Effector memory CD8-positive, alpha-beta T cell (primary cell): ENCODE measurements around the gene BRWD1.

Experiments
- ATAC-seq: fragments of 150-1000 bp; cut with Tn5 transposase; replicated peaks from 2 replicates; pipeline ENCODE4 v1.10.0; 2021; ENCODE audit warnings: mild to moderate bottlenecking, moderate library complexity
- DNase-seq, 3 experiments: peaks; one replicate each; pipeline ENCODE4 v3.0.0; 2021
- H3K27ac Mint-ChIP-seq, 2 donors: one replicate each; pipeline ENCODE4 v1.8.0; 2022; ENCODE audit warnings: mild to moderate bottlenecking in 2 of 2, mixed read lengths in 2 of 2, moderate library complexity in 2 of 2
- H3K27me3 Mint-ChIP-seq, 2 donors: one replicate each; pipeline ENCODE4 v1.8.0; 2022; ENCODE audit warnings: mixed read lengths in 2 of 2
- H3K36me3 Mint-ChIP-seq: one replicate; pipeline ENCODE4 v1.8.0; 2022; ENCODE audit warnings: mild to moderate bottlenecking, moderate library complexity, mixed read lengths; ENCODE audit not compliant: insufficient read depth
- H3K4me1 Mint-ChIP-seq, 2 donors: one replicate each; pipeline ENCODE4 v1.8.0; 2022; ENCODE audit warnings: low read depth in 2 of 2, mixed read lengths in 2 of 2
- H3K4me3 Mint-ChIP-seq, 2 donors: one replicate each; pipeline ENCODE4 v1.8.0; 2022; ENCODE audit warnings: mild to moderate bottlenecking in 2 of 2, mixed read lengths in 2 of 2, moderate library complexity in 2 of 2
- H3K9me3 Mint-ChIP-seq, 2 donors: one replicate each; pipeline ENCODE4 v1.8.0; 2022; ENCODE audit warnings: mixed read lengths in 2 of 2

The BRWD1 gene

GRCh38 chr21:39196310-39196709 is 117.1 kb downstream of the BRWD1 start:
- peaks cover 14 to 30% of the 10 kb centered on the region in 2 donors for H3K4me1 Mint-ChIP-seq
- no peaks in the 10 kb centered on the region for H3K27me3 Mint-ChIP-seq
- peak; percentile 43 for ATAC-seq
- H3K4me3 Mint-ChIP-seq: peak overlapping the region; percentile 65 to 71
- H3K27ac Mint-ChIP-seq: peak overlapping the region; percentile 72 to 84
- DNase-seq: no peak
- H3K9me3 Mint-ChIP-seq: no peaks in the 10 kb centered on the region
- peaks cover 47% of the 10 kb centered on the region for H3K36me3 Mint-ChIP-seq

GRCh38 chr21:39193380-39193779 is 120.1 kb downstream of the BRWD1 start:
- H3K36me3 Mint-ChIP-seq: peaks cover 20% of the 10 kb centered on the region
- H3K27me3 Mint-ChIP-seq: no peaks in the 10 kb centered on the region
- peaks cover 14 to 25% of the 10 kb centered on the region in 2 donors for H3K4me1 Mint-ChIP-seq
- H3K27ac Mint-ChIP-seq: no peak overlapping the region
- ATAC-seq (no peak), DNase-seq (no peak)
- H3K4me3 Mint-ChIP-seq: no peak overlapping the region
- H3K9me3 Mint-ChIP-seq: no peaks in the 10 kb centered on the region

DNA sequence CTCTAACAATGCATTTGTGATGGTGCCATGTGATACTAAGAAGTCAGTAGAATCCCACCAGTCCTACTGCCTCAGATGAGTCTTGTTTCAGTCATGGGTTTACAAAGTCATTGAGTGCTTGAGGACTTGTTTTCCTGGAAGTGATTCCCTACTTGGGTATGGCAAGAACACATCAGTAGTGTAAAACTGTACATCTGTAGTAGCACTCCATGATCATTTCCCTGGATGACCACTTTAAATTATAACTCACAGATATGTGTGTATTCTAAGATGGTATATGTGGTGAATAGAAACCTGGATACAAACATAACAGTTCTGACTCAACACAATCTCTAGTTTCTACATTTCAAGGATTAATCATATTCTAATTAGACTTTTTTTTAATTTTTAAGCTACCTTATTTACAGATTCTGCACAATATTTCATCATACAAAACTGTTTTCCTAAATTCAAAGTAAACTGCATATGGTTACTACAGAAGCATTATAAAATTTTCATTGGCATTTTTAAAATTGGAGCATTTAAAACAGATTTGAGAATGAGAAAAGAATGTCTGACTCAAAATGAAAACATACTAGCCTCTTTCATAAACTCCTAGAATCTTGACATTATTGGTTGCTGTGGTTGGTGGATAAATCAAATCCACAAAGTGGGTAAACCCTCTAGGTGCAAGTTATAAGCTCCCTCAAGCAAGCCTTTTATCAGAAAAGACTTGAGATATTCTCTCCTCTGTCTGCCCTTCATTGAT is 123.4 kb downstream of the BRWD1 start:
- ATAC-seq: no peak
- no peak for DNase-seq
- Mint-ChIP-seq H3K9me3 (no peaks in the 10 kb centered on the region), H3K4me3 (no peak overlapping the region), H3K36me3 (peaks cover under 1% of the 10 kb centered on the region), H3K27ac (no peak overlapping the region), H3K27me3 (no peaks in the 10 kb centered on the region), H3K4me1 (peaks cover under 1 to 6% of the 10 kb centered on the region in 2 donors)

DNA sequence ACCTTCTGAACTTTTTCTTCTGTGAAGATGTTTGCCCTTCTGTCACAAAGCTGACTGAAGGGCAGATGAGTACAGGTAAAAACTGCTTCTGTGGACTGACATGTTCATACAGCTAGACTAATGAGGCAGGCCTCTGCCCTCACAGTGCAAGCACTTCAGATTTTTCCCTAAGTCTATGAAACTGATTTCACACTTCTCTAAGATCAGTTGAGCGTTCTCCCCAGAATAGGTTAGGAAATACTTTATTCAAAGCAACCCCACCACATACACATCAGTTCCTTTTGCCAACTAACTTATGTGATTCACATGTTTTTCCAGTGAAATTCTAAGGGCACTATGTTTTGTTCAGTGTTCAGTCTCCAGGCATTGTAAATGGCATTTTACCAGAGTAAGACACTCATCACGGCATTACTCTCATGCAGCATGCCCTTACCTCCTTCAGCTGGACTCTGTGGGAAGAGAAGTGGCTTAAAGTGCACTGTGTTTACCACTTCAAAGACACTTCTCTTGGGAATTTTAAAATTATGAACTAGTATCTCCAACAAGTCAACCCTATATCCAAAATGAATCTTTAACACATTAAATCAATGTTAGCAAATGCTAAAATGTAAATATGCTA is 124.8 kb downstream of the BRWD1 start:
- peaks cover 7 to 17% of the 10 kb centered on the region in 2 donors for H3K4me1 Mint-ChIP-seq
- no peaks in the 10 kb centered on the region for H3K27me3 Mint-ChIP-seq
- H3K4me3 Mint-ChIP-seq: no peak overlapping the region
- H3K9me3 Mint-ChIP-seq: no peaks in the 10 kb centered on the region
- H3K36me3 Mint-ChIP-seq: peaks cover 4% of the 10 kb centered on the region
- no peak for ATAC-seq
- H3K27ac Mint-ChIP-seq: peak overlapping the region in 1 of 2 donors; percentile 72
- no peak for DNase-seq

- H3K4me1 Mint-ChIP-seq: peaks cover 10 to 24% of the 10 kb centered on the region in 2 donors
- no peak for DNase-seq
- no peaks in the 10 kb centered on the region for H3K27me3 Mint-ChIP-seq
- H3K36me3 Mint-ChIP-seq: peaks cover 14% of the 10 kb centered on the region
- no peak overlapping the region for H3K4me3 Mint-ChIP-seq
- no peaks in the 10 kb centered on the region for H3K9me3 Mint-ChIP-seq
- no peak for ATAC-seq
- peak overlapping the region in 1 of 2 donors; percentile 72 for H3K27ac Mint-ChIP-seq
Measured at GRCh38 chr21:39187141-39187540, 126.3 kb downstream of the BRWD1 start.

- DNase-seq: no peak
- Mint-ChIP-seq H3K4me3 (no peak overlapping the region), H3K36me3 (peaks cover 14% of the 10 kb centered on the region), H3K4me1 (peaks cover 12 to 29% of the 10 kb centered on the region in 2 donors), H3K9me3 (no peaks in the 10 kb centered on the region), H3K27ac (peak overlapping the region in 1 of 2 donors; percentile 72), H3K27me3 (no peaks in the 10 kb centered on the region)
- no peak for ATAC-seq
Measured at GRCh38 chr21:39186676-39187075, 126.8 kb downstream of the BRWD1 start.

GRCh38 chr21:39185157-39185556 is 128.3 kb downstream of the BRWD1 start:
- Mint-ChIP-seq H3K36me3 (peaks cover 14% of the 10 kb centered on the region), H3K4me3 (peak overlapping the region in 1 of 2 donors; percentile 95), H3K27ac (no peak overlapping the region), H3K4me1 (peaks cover 12 to 35% of the 10 kb centered on the region in 2 donors), H3K9me3 (no peaks in the 10 kb centered on the region), H3K27me3 (no peaks in the 10 kb centered on the region)
- no peak for ATAC-seq
- no peak for DNase-seq

DNA sequence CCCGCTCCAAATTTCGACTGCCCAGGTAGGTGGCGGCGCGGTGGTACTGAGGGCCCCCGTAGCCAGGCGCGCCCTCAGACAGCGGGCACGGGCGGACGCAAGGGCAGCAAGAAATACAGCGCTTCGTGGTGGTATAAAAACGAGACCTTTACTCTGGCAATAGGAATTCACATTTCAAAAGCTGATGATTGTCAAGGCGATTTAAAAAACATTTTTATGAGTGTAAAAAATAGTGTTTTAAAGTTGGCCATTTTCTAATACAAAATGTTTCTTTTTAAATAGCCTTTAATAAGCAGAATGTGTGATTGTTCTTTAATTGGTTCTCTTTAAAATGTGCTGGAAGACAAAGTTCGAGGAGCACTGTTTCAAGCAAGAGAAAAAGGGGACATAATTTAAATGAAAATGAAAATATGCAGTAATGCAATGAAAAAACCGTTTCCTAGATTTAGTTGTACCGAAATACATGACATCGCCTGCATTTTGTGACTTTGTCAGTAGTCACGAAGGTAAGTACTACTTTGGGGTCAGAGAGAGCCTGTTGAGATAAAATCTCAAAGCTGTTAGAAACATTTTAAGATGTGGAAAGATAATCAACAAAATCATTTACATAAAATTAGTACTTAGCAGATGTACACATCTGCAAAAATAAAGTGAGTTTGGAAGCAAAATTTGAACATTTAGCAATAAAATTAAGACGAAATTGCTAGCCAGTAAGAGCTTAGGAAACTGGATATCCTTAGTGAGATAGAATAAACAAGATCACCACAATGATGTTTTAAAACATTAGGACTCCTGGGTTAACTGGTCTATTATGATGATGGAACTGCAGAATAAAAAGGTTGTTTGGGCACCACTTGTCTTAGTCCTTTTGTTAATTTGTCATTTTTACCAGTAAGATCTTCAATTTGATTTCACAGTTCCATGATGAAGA is 129.1 kb downstream of the BRWD1 start:
- Mint-ChIP-seq H3K9me3 (no peaks in the 10 kb centered on the region), H3K27ac (peak overlapping the region; percentile 92 to 94), H3K4me3 (peak overlapping the region; percentile 94 to 95), H3K4me1 (peaks cover 12 to 35% of the 10 kb centered on the region in 2 donors), H3K36me3 (peaks cover 14% of the 10 kb centered on the region), H3K27me3 (no peaks in the 10 kb centered on the region)
- DNase-seq (no peak), ATAC-seq (no peak)

GRCh38 chr21:39183272-39184049 is 130.0 kb downstream of the BRWD1 start, which contains the start of gene PSMG1:
Gene PSMG1 (minus strand): TSS chr21:39183451. CDS start chr21:39183385, 66 bp downstream.
- H3K27ac Mint-ChIP-seq: peak within 1 kb of the TSS; percentile 92 to 94
- H3K36me3 Mint-ChIP-seq: peaks cover 22% of the 10 kb centered on the region
- H3K9me3 Mint-ChIP-seq: no peaks in the 10 kb centered on the region
- peaks cover 13 to 39% of the 10 kb centered on the region in 2 donors for H3K4me1 Mint-ChIP-seq
- H3K4me3 Mint-ChIP-seq: peak within 1 kb of the TSS; percentile 94 to 95
- no peaks in the 10 kb centered on the region for H3K27me3 Mint-ChIP-seq
- DNase-seq (peak; percentile 93 to 94 (median 93)), ATAC-seq (peak; percentile 88)

- no peaks in the 10 kb centered on the region for H3K27me3 Mint-ChIP-seq
- peaks cover 26% of the 10 kb centered on the region for H3K36me3 Mint-ChIP-seq
- ATAC-seq (peak; percentile 43), DNase-seq (no peak)
- no peaks in the 10 kb centered on the region for H3K9me3 Mint-ChIP-seq
- H3K4me3 Mint-ChIP-seq: peak overlapping the region; percentile 94 to 95
- H3K27ac Mint-ChIP-seq: peak overlapping the region; percentile 92 to 94
- H3K4me1 Mint-ChIP-seq: peaks cover 13 to 39% of the 10 kb centered on the region in 2 donors
Measured at GRCh38 chr21:39182484-39183271, 130.8 kb downstream of the BRWD1 start.

- no peak for DNase-seq
- peak overlapping the region; percentile 92 to 94 for H3K27ac Mint-ChIP-seq
- peaks cover 26% of the 10 kb centered on the region for H3K36me3 Mint-ChIP-seq
- H3K27me3 Mint-ChIP-seq: no peaks in the 10 kb centered on the region
- no peaks in the 10 kb centered on the region for H3K9me3 Mint-ChIP-seq
- H3K4me3 Mint-ChIP-seq: peak overlapping the region; percentile 94 to 95
- H3K4me1 Mint-ChIP-seq: peaks cover 13 to 36% of the 10 kb centered on the region in 2 donors
- no peak for ATAC-seq
Measured at GRCh38 chr21:39182016-39182415, 131.4 kb downstream of the BRWD1 start.

- ATAC-seq: no peak
- Mint-ChIP-seq H3K27me3 (no peaks in the 10 kb centered on the region), H3K9me3 (no peaks in the 10 kb centered on the region), H3K4me3 (peak overlapping the region in 1 of 2 donors; percentile 95), H3K36me3 (peaks cover 26% of the 10 kb centered on the region), H3K27ac (no peak overlapping the region), H3K4me1 (peaks cover 13 to 34% of the 10 kb centered on the region in 2 donors)
- DNase-seq: no peak
Measured at GRCh38 chr21:39181205-39181818, 132.1 kb downstream of the BRWD1 start.
